Body of pancreas (tissue), 4 donors: ENCODE data around the gene KATNAL1. TPM values are rescaled to one million over a fixed set of nuclear protein-coding genes. Genes with fewer than 3 reads are reported as not detected.

Source experiments
- ATAC-seq: fragments of 150-250 bp; one replicate; pipeline ENCODE4 v1.9.1; 2016
- DNase-seq, 4 donors: peaks; one replicate each; pipeline ENCODE4 v3.0.0-alpha.2; 2019
- H3K27ac ChIP-seq, 4 donors: fragments of 200-600 bp; sonication (generic); 1 replicate in 3 of 4; 2 replicates in 1 of 4; pipeline versions ENCODE4 v1.5.1 to v1.6.1; 2016 to 2019; ENCODE audit warnings: mild to moderate bottlenecking in 1 of 4, mixed read lengths in 1 of 4, moderate library complexity in 1 of 4
- H3K27me3 ChIP-seq, 2 donors: fragments of 200-600 bp; sonication (generic); one replicate each; pipeline ENCODE4 v1.6.0; 2016; ENCODE audit warnings: mild to moderate bottlenecking in 1 of 2
- H3K36me3 ChIP-seq, 2 donors: fragments of 200-600 bp; sonication (generic); replicated peaks in 1 of 2; 2 replicates each; pipeline ENCODE4 v1.5.1; 2016; ENCODE audit warnings: low read depth in 2 of 2; ENCODE audit not compliant: insufficient read depth in 1 of 2
- H3K4me1 ChIP-seq: fragments of 200-600 bp; sonication (generic); one replicate; pipeline ENCODE4 v1.6.0; 2016
- H3K4me3 ChIP-seq, 2 donors: fragments of 200-600 bp; sonication (generic); 1 replicate in 1 of 2; 2 replicates in 1 of 2; pipeline ENCODE4 v1.5.1; 2016 to 2019
- H3K9me3 ChIP-seq, 3 donors: fragments of 200-600 bp; sonication (generic); 1 replicate in 2 of 3; 2 replicates in 1 of 3; pipeline ENCODE4 v1.5.1; 2016
- POLR2A ChIP-seq, 3 donors: fragments of 450-650 bp; IDR thresholded peaks; one replicate each; pipeline ENCODE4 v1.6.1; 2016; ENCODE audit warnings: antibody characterized with exemption in 3 of 3, mild to moderate bottlenecking in 2 of 3
- WGBS, 2 donors: methylation state at CpG; one replicate each; pipeline ENCODE4 v1.1.5; 2017; 5-methylcytosine and 5-hydroxymethylcytosine counted together
- intact Hi-C: fragments of 100-400 bp; cut with DNase I; formaldehyde crosslinking; loops from one replicate; pipeline ENCODE4 v1.15.1; 2023
- total RNA-seq, 2 donors: library from RNA; depleted of rRNA; stranded (reverse); fragments of >200 nt; gene quantifications; one replicate each; pipeline ENCODE4 v1.1.0, GENCODE V29; 2016
- TF ChIP-seq, protein P1 (sequence below), 7 experiments: fragments of 450-650 bp in 4 of 7; fragments of 200-600 bp in 3 of 7; sonication (generic) in 3 of 7; IDR thresholded peaks; one replicate each; pipeline ENCODE4 v1.5.1; 2016 to 2019; ENCODE audit warnings: antibody characterized with exemption in 7 of 7

Gene KATNAL1
- total RNA-seq, 2 donors from 2014 or later, result 6.5 to 6.6 TPM

DNA sequence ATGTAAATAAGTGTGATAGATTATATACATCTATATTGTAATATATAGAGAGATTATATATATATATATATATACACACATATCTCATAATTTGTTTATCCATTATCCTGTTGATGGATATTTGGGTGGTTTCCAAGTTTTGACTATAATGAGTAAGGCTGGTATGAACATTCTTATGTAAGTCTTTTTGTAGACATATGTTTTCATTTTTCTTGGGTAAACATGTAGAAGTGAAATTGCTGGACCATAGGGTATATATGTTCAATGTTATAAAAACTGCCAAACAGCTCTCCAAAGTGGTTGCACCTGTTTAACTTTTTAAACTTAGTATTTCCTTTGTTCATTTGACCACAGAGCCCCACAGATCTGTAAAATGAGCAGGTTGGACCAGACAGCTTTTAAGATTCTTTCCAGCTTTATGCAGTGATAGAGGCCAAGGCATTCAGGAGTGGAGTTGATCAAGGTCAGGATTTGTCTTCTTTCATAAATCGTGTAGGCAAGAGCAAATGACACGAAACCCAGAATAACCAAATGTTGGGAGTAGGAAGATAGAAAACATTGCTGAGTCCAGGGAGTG is 21.7 kb upstream of the KATNAL1 start:
- no peak for ATAC-seq
- Histone ChIP-seq H3K36me3 (no peaks in the 10 kb centered on the region), H3K9me3 (no peaks in the 10 kb centered on the region), H3K4me3 (no peak overlapping the region), H3K4me1 (no peaks in the 10 kb centered on the region), H3K27ac (no peak overlapping the region), H3K27me3 (no peaks in the 10 kb centered on the region)
- no peak for DNase-seq
- no peak for TF ChIP-seq POLR2A (IDR thresholded peaks at IDR 0.05)
- TF ChIP-seq, protein P1, sequence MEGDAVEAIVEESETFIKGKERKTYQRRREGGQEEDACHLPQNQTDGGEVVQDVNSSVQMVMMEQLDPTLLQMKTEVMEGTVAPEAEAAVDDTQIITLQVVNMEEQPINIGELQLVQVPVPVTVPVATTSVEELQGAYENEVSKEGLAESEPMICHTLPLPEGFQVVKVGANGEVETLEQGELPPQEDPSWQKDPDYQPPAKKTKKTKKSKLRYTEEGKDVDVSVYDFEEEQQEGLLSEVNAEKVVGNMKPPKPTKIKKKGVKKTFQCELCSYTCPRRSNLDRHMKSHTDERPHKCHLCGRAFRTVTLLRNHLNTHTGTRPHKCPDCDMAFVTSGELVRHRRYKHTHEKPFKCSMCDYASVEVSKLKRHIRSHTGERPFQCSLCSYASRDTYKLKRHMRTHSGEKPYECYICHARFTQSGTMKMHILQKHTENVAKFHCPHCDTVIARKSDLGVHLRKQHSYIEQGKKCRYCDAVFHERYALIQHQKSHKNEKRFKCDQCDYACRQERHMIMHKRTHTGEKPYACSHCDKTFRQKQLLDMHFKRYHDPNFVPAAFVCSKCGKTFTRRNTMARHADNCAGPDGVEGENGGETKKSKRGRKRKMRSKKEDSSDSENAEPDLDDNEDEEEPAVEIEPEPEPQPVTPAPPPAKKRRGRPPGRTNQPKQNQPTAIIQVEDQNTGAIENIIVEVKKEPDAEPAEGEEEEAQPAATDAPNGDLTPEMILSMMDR (IDR thresholded peaks at IDR 0.05), result no peak
- intact Hi-C loops, result no loop called here
- WGBS, 2 donors, result 79 to 81% methylated on average over 2 of the region's 2 CpGs

DNA sequence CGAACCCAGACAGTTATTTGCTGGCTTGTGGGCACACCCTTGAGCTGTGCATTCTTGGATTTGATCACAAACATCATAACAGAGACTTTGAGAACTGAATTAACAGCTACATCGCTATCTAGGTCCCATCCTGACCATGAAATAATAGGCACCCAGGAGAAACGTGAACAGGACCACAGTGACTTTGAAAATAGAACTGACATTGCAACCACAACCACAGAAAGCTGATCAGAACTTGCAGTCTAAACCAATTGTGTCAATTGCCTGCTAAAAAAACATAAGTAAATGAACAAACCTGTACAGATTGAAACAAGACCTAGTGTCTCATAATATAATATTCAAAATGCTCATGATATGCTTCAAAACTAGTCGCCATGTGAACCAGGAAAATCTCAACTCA is 18.3 kb upstream of the KATNAL1 start:
- WGBS, 2 donors, result 65 to 71% methylated on average over 4 of the region's 4 CpGs

DNA sequence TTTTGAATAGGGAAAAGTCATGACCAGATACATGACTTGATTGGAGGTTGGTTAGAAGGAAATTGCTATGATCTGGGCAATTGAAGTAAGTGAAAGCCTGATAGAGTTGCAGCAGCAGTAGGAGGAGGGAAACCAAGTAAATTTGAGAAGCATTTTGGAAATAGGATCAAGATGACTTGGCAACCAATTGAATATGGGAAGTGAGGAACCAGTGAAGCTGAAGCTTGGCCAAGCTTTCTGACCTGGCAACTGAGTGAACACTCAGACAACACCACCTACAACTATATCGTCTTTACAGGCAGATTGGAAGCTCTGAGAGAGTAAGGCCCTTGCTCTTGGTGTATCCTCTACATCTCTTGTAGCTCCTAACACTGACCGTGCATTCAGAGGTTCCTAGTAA is 16.2 kb upstream of the KATNAL1 start:
- intact Hi-C loops, result no loop called here
- no peaks in the 10 kb centered on the region for H3K4me1 ChIP-seq
- H3K27me3 ChIP-seq, result no peaks in the 10 kb centered on the region
- H3K36me3 ChIP-seq, result no peaks in the 10 kb centered on the region
- H3K9me3 ChIP-seq, result no peaks in the 10 kb centered on the region
- DNase-seq (no peak), ATAC-seq (no peak)
- TF ChIP-seq POLR2A (IDR thresholded peaks at IDR 0.05), result no peak
- TF ChIP-seq, protein P1 (IDR thresholded peaks at IDR 0.05), result no peak
- H3K4me3 ChIP-seq, result no peak overlapping the region
- no peak overlapping the region for H3K27ac ChIP-seq
- 76 to 78% methylated on average over 2 of the region's 2 CpGs for WGBS, 2 donors

More for the DNA sequence above, 18.3 kb upstream of the KATNAL1 start:
- DNase-seq, result no peak
- intact Hi-C loops, result no loop called here
- Histone ChIP-seq H3K27me3 (no peaks in the 10 kb centered on the region), H3K36me3 (no peaks in the 10 kb centered on the region), H3K4me1 (no peaks in the 10 kb centered on the region), H3K9me3 (no peaks in the 10 kb centered on the region), H3K27ac (no peak overlapping the region), H3K4me3 (no peak overlapping the region)
- no peak for TF ChIP-seq POLR2A (IDR thresholded peaks at IDR 0.05)
- TF ChIP-seq, protein P1 (IDR thresholded peaks at IDR 0.05), result no peak
- no peak for ATAC-seq

DNA sequence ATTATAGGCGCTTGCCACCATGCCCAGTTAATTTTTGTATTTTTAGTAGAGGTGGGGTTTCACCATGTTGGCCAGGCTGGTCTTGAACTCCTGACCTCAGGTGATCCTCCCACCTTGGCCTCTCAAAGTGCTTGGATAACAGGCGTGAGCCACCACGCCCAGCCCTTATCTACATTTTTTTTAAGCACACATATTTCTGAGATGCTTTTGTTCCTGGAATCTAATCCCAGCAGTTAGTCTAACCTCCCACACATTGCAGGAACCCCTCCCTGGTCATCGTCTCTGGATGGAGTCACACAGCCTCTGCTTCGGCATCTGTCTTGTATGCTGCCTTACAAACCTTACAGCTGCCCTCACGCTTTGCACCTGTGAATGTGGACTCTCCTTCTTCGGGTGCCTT is 15.1 kb upstream of the KATNAL1 start:
- Histone ChIP-seq H3K36me3 (no peaks in the 10 kb centered on the region), H3K27me3 (no peaks in the 10 kb centered on the region), H3K9me3 (no peaks in the 10 kb centered on the region), H3K27ac (no peak overlapping the region), H3K4me1 (no peaks in the 10 kb centered on the region), H3K4me3 (no peak overlapping the region)
- DNase-seq (no peak), ATAC-seq (no peak)
- intact Hi-C loops, result no loop called here
- TF ChIP-seq, protein P1 (IDR thresholded peaks at IDR 0.05), result no peak
- TF ChIP-seq POLR2A (IDR thresholded peaks at IDR 0.05), result no peak
- WGBS, 2 donors, result 77 to 88% methylated on average over 7 of the region's 7 CpGs

DNA sequence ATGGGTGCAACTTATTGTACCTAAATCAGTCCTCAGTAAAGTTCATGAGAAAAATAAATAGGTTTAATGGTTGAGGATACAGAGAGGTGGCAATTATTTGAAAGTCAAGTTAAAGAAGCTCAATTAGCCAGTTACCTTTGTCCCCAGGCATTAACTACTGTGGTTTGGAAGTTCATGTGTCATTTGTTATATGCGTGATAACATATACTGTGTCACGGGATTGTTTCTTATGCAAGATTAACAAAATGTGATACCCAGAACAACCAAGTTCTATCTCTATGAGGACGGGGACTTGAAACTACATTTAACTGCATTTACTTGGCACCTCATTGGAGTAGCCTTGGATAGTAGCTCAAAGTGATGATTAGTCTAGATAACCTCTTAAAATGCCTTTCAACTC is 13.9 kb upstream of the KATNAL1 start:
- no peaks in the 10 kb centered on the region for H3K4me1 ChIP-seq
- no peaks in the 10 kb centered on the region for H3K9me3 ChIP-seq
- TF ChIP-seq, protein P1 (IDR thresholded peaks at IDR 0.05), result no peak
- no peak for TF ChIP-seq POLR2A (IDR thresholded peaks at IDR 0.05)
- no peaks in the 10 kb centered on the region for H3K27me3 ChIP-seq
- no peak for DNase-seq
- H3K36me3 ChIP-seq, result no peaks in the 10 kb centered on the region
- intact Hi-C loops, result no loop called here
- ATAC-seq, result no peak
- 81 to 95% methylated on average over 3 of the region's 3 CpGs for WGBS, 2 donors
- no peak overlapping the region for H3K4me3 ChIP-seq
- no peak overlapping the region for H3K27ac ChIP-seq
